MCF 10A (cell line): ENCODE measurements around the gene CDK14. TPM values are rescaled to one million over a fixed set of nuclear protein-coding genes. Genes with fewer than 3 reads are reported as not detected.
A peak's percentile ranks its signal among the peaks of the same experiment; 100 is the strongest.

ENCODE experiments used
- BruUV-seq: library from RNA; stranded (reverse); fragments of 400-500 nt; replicated peaks from 2 replicates; lab custom pipeline; 2021; lab: Mats Ljungman, UMichigan
- CTCF ChIA-PET: fragments of 300-600 bp; sonication (Branson Sonifier 250); formaldehyde crosslinking; extraction: SDS; loops from one replicate; lab custom pipeline; 2021; ENCODE audit warnings: antibody characterized with exemption, inconsistent platforms; lab: Yijun Ruan, JAX
- POLR2A ChIA-PET: fragments of 300-600, 350-650 bp; sonication (Branson Sonifier 250); formaldehyde crosslinking; extraction: SDS; loops from one replicate; lab custom pipeline; 2020; ENCODE audit warnings: antibody characterized with exemption, inconsistent platforms; lab: Yijun Ruan, JAX
- DNase-seq: peaks from one replicate; pipeline ENCODE4 v3.0.0-alpha.2; 2018; ENCODE audit not compliant: unreplicated experiment
- H3K27ac Mint-ChIP-seq: one replicate; pipeline ENCODE4 v1.8.0; 2022; ENCODE audit warnings: mild to moderate bottlenecking, low read depth, mixed read lengths; ENCODE audit not compliant: unreplicated experiment
- H3K27me3 Mint-ChIP-seq: one replicate; pipeline ENCODE4 v1.8.0; 2022; ENCODE audit warnings: mixed read lengths; ENCODE audit not compliant: insufficient read depth, unreplicated experiment
- H3K36me3 Mint-ChIP-seq: one replicate; pipeline ENCODE4 v1.8.0; 2022; ENCODE audit warnings: mild to moderate bottlenecking, moderate library complexity, mixed read lengths; ENCODE audit not compliant: insufficient read depth, unreplicated experiment
- H3K4me1 Mint-ChIP-seq: one replicate; pipeline ENCODE4 v1.8.0; 2022; ENCODE audit warnings: mixed read lengths; ENCODE audit not compliant: insufficient read depth, unreplicated experiment
- H3K4me3 Mint-ChIP-seq: one replicate; pipeline ENCODE4 v1.8.0; 2022; ENCODE audit warnings: mild to moderate bottlenecking, moderate library complexity, mixed read lengths; ENCODE audit not compliant: unreplicated experiment
- H3K9me3 Mint-ChIP-seq: one replicate; pipeline ENCODE4 v1.8.0; 2022; ENCODE audit warnings: mixed read lengths; ENCODE audit not compliant: unreplicated experiment
- CTCF ChIP-seq: fragments of 200-600 bp; IDR thresholded peaks from one replicate; pipeline ENCODE4 v1.8.0; 2022; ENCODE audit warnings: antibody characterized with exemption, mild to moderate bottlenecking; ENCODE audit not compliant: unreplicated experiment
- intact Hi-C: fragments of 100-400 bp; cut with micrococcal nuclease; formaldehyde crosslinking; loops from 2 replicates; pipeline ENCODE4 v1.14.1; 2022
- total RNA-seq: library from RNA; stranded (reverse); gene quantifications from 2 replicates; pipeline ENCODE4 v1.2.3, GENCODE V29; 2022

CDK14 gene
- total RNA-seq, 1 experiment from 2014 or later, result 32.0 TPM

DNA sequence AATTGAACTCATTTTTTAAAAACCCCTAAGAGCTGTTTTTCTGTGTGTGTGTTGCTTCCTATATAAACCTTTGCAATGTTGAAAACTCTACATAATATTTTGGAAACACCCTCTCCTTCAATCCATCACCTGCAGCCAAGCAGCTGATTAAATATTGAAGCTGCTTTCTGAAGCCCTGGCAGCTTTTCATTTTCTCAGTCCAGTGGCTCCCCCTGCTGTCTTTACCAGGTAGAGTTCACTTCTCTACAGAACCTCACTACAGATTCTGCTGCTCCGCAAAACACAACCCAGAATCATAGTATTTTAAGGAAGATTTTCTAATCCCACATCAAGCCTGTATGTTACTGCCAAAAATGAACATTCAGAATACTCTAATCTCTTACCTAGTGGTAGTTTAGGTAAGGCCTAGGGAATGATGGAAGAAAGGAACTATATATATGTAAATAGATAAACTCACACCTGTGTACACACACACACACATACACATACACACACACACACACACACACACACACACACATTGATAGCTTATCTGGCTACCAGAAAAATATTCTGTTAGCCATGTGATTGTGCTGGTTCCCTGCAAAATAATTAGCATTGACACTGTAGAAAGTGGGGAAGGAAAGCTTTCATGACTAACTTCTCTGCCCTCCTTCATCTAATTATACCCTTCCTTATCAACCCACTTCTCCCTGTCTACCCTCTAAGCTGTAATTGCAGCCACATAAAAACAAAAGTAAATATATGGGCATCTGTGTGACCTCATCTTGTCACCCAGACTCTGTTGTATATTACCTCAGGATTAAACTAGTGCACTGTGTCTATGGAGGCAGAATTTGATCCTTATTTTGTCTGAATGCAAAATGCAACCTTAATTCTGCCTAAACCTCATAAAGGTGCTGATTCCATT, 438.6 kb downstream of the CDK14 start:
- Mint-ChIP-seq H3K36me3 (peaks cover 4% of the 10 kb centered on the region), H3K27ac (no peak overlapping the region), H3K9me3 (no peaks in the 10 kb centered on the region), H3K27me3 (no peaks in the 10 kb centered on the region), H3K4me3 (no peak overlapping the region), H3K4me1 (no peaks in the 10 kb centered on the region)
- POLR2A ChIA-PET, result interaction anchor here (0.7 kb wide), 2 partner anchors 478 to 579 kb away, joined by 3 read pairs; no protein-coding TSS in a partner anchor
- no TSS peak for BruUV-seq
- intact Hi-C loops, result loop anchor here (1.0 kb wide), 4 partner anchors 326 to 579 kb away; no protein-coding TSS in a partner anchor
- DNase-seq, result peak; percentile 57
- CTCF ChIA-PET, result interaction anchor here (0.5 to 3.5 kb wide), 38 partner anchors 9 to 1319 kb away, joined by 3 to 19 read pairs (median 4); no protein-coding TSS in a partner anchor
- peak; percentile 72 for TF ChIP-seq CTCF

DNA sequence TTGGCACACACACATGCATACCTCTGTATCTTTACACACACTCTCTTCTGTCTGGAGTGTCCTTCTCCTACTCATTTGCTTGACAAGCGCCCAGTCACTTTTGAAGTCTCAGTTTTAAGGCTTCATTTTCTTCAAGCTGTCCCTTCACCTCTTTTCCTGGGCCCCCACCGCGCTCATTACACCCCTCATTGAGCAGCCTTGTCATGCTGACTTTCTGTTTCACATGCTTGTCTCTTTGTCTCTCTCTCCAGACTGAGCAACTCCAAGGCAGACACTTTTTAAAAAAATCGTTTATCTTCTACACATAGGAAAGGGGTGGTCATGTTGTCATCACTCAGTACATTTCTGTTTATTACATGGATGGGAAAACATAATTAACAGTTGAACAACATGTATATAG, 442.9 kb downstream of the CDK14 start:
- intact Hi-C loops, result no loop called here
- Mint-ChIP-seq H3K27me3 (no peaks in the 10 kb centered on the region), H3K9me3 (no peaks in the 10 kb centered on the region), H3K4me1 (no peaks in the 10 kb centered on the region), H3K4me3 (no peak overlapping the region), H3K36me3 (peaks cover 3% of the 10 kb centered on the region), H3K27ac (no peak overlapping the region)
- ChIA-PET POLR2A (no interaction called here), CTCF (no interaction called here)
- no peak for TF ChIP-seq CTCF
- DNase-seq, result no peak
- BruUV-seq, result no TSS peak

- H3K36me3 Mint-ChIP-seq, result peaks cover 5% of the 10 kb centered on the region
- POLR2A ChIA-PET, result no interaction called here
- H3K27ac Mint-ChIP-seq, result no peak overlapping the region
- no peaks in the 10 kb centered on the region for H3K9me3 Mint-ChIP-seq
- CTCF ChIA-PET, result interaction anchor here (1.0 to 1.5 kb wide), 4 partner anchors 14 to 435 kb away, joined by 3 to 9 read pairs (median 4); no protein-coding TSS in a partner anchor
- no peaks in the 10 kb centered on the region for H3K27me3 Mint-ChIP-seq
- no peaks in the 10 kb centered on the region for H3K4me1 Mint-ChIP-seq
- no peak for TF ChIP-seq CTCF
- no peak for DNase-seq
- intact Hi-C loops, result no loop called here
- no peak overlapping the region for H3K4me3 Mint-ChIP-seq
- no TSS peak for BruUV-seq
These were observed 445.0 kb downstream of the CDK14 start for GRCh38 chr7:91041141-91041540.

DNA sequence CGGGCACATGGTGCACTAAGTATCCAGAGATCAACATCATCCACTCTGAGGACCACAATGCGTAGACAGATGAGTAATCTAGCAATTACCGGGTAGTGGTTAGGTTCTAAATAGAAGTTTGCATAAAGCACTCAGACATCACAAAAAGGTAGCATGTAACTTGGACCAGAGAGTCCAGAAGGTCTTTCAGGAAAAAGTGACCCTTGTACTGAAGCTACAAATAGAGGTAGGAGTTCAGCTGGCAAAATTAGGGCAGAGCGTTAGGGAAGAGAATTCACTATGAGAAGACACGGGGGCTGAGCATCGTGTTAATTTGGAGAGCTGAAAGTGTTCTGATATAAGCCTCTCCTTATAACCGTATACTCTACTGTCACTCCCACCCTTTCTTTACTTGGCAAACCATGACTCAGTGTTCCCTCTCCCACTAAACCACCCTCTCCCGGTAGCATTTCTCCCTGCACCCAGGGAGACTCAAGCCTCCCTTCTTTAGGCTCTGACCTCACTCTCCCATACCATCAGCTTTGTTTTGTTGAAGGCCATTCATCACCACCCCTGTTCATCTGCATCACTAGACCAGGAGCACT, 445.9 kb downstream of the CDK14 start:
- H3K36me3 Mint-ChIP-seq, result peaks cover 5% of the 10 kb centered on the region
- BruUV-seq, result no TSS peak
- no peak overlapping the region for H3K27ac Mint-ChIP-seq
- H3K4me3 Mint-ChIP-seq, result no peak overlapping the region
- intact Hi-C loops, result no loop called here
- DNase-seq, result no peak
- no peaks in the 10 kb centered on the region for H3K27me3 Mint-ChIP-seq
- H3K4me1 Mint-ChIP-seq, result no peaks in the 10 kb centered on the region
- CTCF ChIA-PET, result interaction anchor here (1.0 to 1.5 kb wide), 5 partner anchors 9 to 810 kb away, joined by 3 to 9 read pairs (median 5); no protein-coding TSS in a partner anchor
- H3K9me3 Mint-ChIP-seq, result no peaks in the 10 kb centered on the region
- POLR2A ChIA-PET, result no interaction called here
- no peak for TF ChIP-seq CTCF
